WERI-Rb-1 (cell line): Measurements from ENCODE around the gene ZSWIM2.
"Not testable (repeated sequence)": the region's sequence is repeated elsewhere in the genome, so short reads cannot be mapped to it uniquely, and the experiment has no call there.

Experiments
- DNase-seq: peaks from one replicate; pipeline ENCODE4 v3.0.0-alpha.2; 2020
- H3K27ac ChIP-seq: fragments of 250-450 bp; sonication (Bioruptor Pico); 2 replicates; pipeline ENCODE4 v1.5.1; 2020; ENCODE audit warnings: mild to moderate bottlenecking, moderate library complexity
- H3K27me3 ChIP-seq: fragments of 250-450 bp; sonication (Bioruptor Pico); 2 replicates; pipeline ENCODE4 v1.5.1; 2021; ENCODE audit warnings: mild to moderate bottlenecking, low read depth, moderate library complexity; ENCODE audit not compliant: insufficient read depth, severe bottlenecking
- H3K36me3 ChIP-seq: fragments of 250-450 bp; sonication (Bioruptor Pico); 2 replicates; pipeline ENCODE4 v1.5.1; 2020; ENCODE audit warnings: mild to moderate bottlenecking, moderate library complexity
- H3K4me3 ChIP-seq: 2 replicates; pipeline ENCODE4 v1.5.1; 2011; ENCODE audit warnings: low read depth, mild to moderate bottlenecking, control low read depth, low read length
- H3K9me3 ChIP-seq: fragments of 250-450 bp; sonication (Bioruptor Pico); 2 replicates; pipeline ENCODE4 v1.5.1; 2021; ENCODE audit warnings: mild to moderate bottlenecking, moderate library complexity; ENCODE audit not compliant: severe bottlenecking
- CTCF ChIP-seq: IDR thresholded peaks from 2 replicates; pipeline ENCODE4 v1.5.1; 2011; ENCODE audit warnings: low read depth, mild to moderate bottlenecking, control low read depth, inconsistent platforms, low read length

The ZSWIM2 gene

DNA sequence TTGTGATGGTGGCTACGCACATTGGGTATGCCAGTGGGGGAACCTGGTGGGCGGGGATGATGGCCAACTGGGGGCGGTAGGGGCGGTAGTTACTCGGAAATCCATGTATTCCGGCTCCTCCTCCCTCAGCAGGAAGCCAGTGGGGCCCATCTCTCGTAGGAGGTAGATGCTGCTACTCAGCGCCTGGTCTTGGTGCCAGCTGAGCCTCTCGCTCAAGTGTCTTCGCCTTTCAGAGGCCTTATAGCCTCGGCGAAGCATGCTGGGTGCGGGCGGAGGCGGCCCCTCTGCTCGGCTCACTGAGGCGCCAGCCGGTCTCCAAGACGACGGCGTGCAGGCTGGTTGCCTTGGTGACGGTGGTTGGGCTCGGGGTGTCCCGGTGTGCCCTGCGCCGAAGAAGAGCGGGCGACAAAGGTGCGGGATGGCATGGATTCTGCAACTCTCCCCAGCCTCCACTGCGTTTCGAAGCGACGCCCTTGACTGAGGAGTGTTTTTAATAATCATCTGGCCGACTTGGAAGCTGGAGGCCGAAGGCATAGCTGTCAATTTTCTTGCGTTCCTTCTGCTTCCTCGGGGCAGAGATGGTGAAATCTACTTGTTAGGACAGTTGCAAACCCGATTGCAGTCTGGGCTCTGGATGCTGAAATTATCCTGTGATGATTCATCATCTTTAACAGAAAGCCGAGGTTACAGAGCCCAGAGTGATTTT is at the start of gene ZSWIM2:
ZSWIM2 (minus strand) TSS at position 298 of the 706 bp plus-strand sequence; CDS start at position 258, 40 bp downstream.
- DNase-seq = peak; percentile 78
- Histone ChIP-seq H3K9me3 (no peaks in the 10 kb centered on the region), H3K36me3 (no peaks in the 10 kb centered on the region), H3K4me3 (peak within 1 kb of the TSS; percentile 49), H3K27me3 (no peaks in the 10 kb centered on the region), H3K27ac (no peak within 1 kb of the TSS)
- no peak for TF ChIP-seq CTCF

DNA sequence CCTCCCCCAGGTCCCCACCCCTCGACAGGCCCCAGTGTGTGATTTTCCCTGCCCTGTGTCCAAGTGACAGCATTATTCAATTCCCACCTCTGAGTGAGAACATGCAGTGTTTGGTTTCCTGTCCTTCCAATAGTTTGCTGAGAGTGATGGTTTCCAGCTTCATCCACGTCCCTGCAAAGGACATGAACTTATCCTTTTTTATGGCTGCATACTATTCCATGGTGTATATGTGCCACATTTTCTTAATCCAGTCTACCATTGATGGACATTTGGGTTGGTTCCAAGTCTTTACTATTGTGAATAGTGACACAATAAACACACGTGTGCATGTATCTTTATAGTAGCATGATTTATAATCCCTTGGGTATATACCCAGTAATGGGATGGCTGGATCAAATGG is 47.2 kb upstream of the ZSWIM2 start:
- DNase-seq, H3K4me3 ChIP-seq, H3K27ac ChIP-seq, H3K36me3 ChIP-seq, H3K27me3 ChIP-seq, H3K9me3 ChIP-seq: not testable (repeated sequence)

DNA sequence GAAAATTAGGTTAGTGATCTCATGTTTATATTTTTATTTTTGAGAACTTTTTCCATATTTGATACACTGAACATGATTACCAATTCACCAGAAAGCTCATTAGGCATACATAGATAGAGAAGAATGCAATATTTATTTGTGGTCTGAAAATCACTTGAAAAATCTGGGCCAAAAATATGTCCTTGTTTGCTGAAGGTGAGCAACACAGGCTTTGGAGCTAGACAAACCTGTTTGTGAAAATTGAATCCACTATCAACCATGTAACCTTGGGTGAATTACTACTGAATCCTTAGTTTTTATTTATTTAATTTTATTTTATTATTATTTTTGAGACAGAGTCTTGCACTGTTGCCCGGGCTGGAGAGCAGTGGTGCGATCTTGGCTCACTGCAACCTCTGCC is 46.5 kb upstream of the ZSWIM2 start:
- no peak overlapping the region for H3K4me3 ChIP-seq
- no peak for DNase-seq
- no peaks in the 10 kb centered on the region for H3K36me3 ChIP-seq
- no peak overlapping the region for H3K27ac ChIP-seq
- H3K9me3 ChIP-seq = no peaks in the 10 kb centered on the region
- TF ChIP-seq CTCF = no peak
- no peaks in the 10 kb centered on the region for H3K27me3 ChIP-seq

DNA sequence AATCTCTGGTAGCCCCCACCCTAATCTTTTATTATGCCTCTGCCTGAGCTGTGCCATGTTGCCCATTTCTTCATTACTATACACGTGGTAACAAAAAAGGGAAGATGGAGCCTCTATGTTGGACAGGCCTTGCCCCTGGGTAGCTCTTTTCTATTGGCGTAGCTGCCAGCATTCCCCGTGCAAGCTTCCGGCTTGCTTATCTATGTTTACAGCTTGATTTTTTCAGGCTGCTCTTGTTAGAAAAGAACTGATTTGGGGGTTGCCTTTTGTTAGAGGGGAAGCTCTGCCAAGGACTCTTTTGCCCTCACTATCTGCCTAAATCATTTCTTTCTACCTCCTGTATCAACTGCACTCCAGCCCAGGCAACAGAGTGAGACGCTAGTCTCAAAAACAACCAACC is 45.5 kb upstream of the ZSWIM2 start:
- no peak overlapping the region for H3K4me3 ChIP-seq
- no peak for TF ChIP-seq CTCF

GRCh38 chr2:186892821-186893220 is 43.9 kb upstream of the ZSWIM2 start:
- no peak for DNase-seq
- Histone ChIP-seq H3K27me3 (no peaks in the 10 kb centered on the region), H3K4me3 (no peak overlapping the region), H3K36me3 (no peaks in the 10 kb centered on the region), H3K27ac (no peak overlapping the region), H3K9me3 (no peaks in the 10 kb centered on the region)
- TF ChIP-seq CTCF = no peak

More for the DNA sequence above, 45.5 kb upstream of the ZSWIM2 start:
- Histone ChIP-seq H3K27ac (no peak overlapping the region), H3K36me3 (no peaks in the 10 kb centered on the region), H3K9me3 (no peaks in the 10 kb centered on the region), H3K27me3 (no peaks in the 10 kb centered on the region)
- DNase-seq = no peak

DNA sequence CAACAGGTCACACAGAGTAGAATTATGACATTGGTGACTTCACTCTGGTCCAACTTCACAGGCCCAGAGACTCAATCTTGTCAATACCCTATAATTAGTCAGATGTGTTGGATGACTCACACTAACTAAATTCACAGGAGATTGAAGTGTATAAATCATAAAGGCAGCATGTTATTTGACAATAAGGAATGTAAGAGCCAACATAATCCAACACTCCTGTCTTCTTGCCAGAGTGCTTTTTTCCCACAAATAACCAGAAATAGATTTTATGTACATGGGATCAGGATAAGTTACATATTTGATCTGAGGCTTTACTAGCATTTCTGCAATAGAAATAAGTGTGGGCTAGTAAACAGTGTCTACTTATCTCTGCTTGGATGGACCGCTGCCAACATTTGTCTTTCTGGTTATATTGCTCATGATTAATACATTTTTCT is 42.2 kb upstream of the ZSWIM2 start:
- no peak for TF ChIP-seq CTCF
- Histone ChIP-seq H3K27me3 (no peaks in the 10 kb centered on the region), H3K36me3 (no peaks in the 10 kb centered on the region), H3K27ac (no peak overlapping the region), H3K9me3 (no peaks in the 10 kb centered on the region), H3K4me3 (no peak overlapping the region)
- no peak for DNase-seq
